NCI-H2171 (cell line): ENCODE results near the gene ZFPL1.

Experiments used
- DNase-seq: peaks from one replicate; lab custom pipeline; 2025; lab: John Stamatoyannopoulos, UW

ZFPL1 gene

DNA sequence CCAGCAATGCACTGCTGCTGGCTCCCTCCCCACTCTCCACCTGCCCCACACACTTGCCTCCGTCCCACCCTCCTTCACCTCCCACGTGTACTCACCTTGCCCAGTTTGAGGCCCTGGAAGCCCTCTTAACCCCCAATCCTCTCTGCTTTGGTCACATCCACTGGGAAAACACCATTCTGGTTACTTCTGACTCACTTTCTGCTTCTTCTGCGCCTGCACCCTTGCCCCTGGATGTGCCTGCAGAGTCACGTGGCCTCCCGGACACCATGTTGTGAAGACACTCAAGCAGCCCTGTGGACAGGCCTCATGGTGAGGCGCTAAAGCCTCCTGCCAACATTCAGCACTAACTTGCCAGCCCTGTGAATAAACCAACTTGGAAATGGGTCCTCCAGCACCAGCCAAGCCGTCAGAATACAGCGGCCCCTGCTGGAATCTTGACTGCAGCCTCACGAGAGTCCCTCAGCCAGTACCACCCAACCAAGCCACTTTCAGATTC is 23.1 kb upstream of the ZFPL1 start:
- no peak for DNase-seq

GRCh38 chr11:65063532-65063931 is 20.5 kb upstream of the ZFPL1 start:
- DNase-seq: no peak

DNA sequence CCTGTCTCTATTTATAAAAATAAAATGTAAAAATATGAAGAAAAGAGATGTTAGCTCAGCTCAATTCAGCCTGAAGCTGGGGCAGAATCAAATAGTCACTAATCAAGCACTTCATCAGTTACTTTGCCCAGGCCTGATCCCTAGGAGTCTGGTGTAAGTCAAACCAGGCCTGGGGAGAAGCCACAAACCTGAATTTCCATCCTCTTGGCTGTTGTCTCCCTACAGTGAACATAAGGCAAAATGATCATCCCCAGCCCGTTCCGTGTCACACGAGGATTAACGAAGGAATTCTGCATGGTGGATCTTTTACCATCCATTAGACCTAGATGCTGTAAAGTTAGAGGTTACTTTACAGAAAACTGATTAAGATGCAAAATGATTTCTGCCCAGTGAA is 19.2 kb upstream of the ZFPL1 start:
- DNase-seq: no peak

GRCh38 chr11:65065851-65066250 is 18.2 kb upstream of the ZFPL1 start:
- DNase-seq: no peak

GRCh38 chr11:65066315-65066714 is 17.7 kb upstream of the ZFPL1 start:
- no peak for DNase-seq

DNA sequence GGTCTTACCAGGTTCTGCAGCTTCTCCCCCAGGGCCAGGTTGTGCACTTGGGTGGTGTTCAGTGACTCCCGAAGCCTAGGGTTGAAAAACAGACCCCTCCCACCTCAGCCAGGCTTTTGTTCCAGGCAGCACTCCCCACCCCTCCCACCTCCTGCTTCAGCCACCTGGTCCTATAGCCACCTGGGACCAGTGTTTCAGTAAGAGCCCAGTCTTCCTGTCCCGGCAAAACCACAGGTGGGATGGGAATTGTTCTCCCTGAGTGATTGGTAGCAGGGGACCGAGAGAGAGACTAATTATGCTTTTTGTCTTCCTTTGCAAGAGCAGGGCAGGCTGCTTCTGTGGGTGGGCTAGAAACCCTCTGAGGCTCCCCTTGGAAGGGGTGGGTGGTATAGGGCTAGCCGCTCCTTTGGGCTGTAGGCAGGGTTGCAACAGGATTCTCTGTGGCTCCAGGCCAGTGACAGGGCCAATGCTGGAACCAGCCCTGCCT is 17.2 kb upstream of the ZFPL1 start:
- DNase-seq: peak; percentile 93

DNA sequence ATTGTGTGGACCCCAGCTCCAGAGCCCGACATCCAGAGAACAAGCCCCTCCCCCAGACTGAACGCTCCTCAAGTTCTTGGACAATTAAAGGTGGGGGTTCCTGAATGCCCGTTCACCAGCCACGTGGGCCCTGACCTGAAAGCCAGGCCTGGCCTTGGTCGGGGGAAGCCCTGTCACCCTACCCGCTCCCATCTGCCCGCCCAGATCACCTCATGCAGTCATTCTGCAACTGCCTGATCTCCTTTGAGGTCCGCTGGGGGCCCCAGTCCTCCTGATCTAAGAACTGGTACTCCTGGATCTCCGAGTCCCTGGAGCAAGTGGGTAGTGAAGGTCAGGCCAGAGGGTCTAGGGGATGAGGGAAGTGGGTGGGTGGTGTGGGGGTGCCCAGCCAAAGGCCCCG is 16.6 kb upstream of the ZFPL1 start:
- DNase-seq: no peak

- no peak for DNase-seq
Observed at GRCh38 chr11:65069217-65069616, 14.8 kb upstream of the ZFPL1 start.

GRCh38 chr11:65071907-65072630 is 12.0 kb upstream of the ZFPL1 start:
- DNase-seq: no peak

GRCh38 chr11:65072631-65072966 is 11.4 kb upstream of the ZFPL1 start:
- DNase-seq: no peak

DNA sequence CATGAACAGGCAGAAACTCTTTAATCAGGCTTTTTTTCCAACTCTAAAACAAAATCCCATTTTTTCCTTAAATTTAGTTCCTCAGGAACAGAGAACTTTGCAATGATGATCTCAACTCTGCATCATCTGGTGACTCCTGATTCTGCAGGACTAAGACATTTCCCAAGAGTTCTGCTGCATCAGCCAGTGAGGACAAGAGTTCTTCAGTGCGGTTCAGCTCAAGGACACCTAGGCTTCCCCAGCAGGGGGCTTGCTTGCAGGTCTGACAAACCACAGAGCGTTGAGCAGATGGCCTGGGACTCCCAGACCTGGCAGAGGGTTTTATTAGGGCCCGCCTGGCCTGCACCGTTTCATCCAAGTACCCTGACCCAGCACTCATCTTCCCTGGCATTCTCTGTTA is 6.6 kb upstream of the ZFPL1 start:
- peak; percentile 35 for DNase-seq

DNA sequence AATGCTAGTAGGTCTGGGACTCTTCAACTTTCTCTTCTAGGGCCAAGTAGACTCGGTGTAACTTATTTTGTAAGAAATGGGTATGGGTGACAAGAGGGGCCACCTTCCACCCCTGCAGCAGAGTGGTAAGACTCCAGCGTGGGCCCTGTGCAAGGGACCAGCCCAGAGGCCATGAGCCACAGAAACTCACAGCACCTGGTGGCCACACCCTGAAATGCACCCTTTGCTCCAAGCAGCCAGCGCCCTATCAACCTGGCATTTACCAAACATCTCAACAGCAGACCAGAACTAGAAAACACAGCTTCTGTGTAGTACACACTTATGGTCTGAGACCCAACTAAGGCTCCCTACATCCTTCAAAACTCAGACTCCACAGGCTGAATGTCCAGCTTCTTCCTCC is 5.9 kb upstream of the ZFPL1 start:
- DNase-seq: no peak

DNA sequence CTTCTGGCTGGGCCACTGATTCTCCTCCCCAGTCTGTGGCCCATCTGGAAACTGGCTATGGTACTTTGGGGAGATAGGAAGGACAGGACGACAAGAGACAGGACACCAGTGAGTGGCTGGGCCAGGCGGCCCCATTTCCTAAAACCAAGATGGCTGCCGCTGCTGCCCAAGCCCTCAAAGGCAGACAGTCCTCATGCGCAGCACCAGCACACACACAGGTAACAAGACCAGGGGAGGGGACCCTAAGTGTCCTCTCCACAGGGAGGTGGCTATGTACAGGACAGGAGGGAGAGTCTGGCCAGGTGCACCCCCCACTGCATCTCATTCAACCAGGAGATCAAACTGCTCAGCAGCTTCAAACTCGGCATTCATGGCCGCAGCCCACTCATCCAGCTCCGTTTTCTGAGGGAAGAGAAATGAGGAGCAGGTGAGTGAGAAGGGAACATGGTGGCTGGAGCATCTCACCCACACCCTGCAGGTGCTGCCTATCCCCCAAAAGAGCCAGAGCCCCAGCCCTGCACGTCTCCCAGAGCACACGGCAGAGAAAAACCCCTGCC is 5.2 kb upstream of the ZFPL1 start:
- DNase-seq: no peak

DNA sequence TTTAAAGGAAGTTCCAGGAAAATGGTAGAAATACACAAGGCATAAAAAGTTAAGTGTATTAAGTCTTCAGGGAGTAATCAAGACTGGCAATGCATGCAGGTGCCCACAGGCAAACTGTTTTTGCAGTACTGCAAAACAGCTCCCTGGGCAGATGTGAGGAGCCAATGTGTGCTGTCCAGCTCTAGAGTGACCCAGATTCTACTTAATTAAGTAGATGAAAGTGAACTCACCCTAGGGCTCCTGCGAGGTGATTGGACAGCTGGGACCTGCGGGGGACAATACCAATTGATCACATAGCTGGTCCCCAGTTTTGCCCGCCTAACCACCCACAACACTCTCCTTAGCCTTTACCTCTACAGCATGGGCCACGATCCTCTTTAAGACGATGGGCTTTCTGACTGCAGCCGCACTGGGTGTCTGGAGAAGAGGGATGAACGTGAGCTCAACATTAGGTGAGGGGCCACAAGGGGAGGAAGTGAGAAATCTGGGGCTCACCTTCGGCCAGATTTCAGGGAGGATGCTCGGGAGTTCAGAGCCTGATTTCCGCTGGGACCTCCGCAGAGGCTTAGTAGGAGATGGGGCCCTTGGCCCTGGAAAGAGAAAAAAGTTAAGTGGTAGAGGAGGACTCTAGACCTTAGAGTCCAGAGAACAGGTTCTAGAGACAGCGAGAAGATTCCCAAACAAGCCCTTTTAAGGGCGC is 738 bp upstream of the ZFPL1 start:
- no peak for DNase-seq

DNA sequence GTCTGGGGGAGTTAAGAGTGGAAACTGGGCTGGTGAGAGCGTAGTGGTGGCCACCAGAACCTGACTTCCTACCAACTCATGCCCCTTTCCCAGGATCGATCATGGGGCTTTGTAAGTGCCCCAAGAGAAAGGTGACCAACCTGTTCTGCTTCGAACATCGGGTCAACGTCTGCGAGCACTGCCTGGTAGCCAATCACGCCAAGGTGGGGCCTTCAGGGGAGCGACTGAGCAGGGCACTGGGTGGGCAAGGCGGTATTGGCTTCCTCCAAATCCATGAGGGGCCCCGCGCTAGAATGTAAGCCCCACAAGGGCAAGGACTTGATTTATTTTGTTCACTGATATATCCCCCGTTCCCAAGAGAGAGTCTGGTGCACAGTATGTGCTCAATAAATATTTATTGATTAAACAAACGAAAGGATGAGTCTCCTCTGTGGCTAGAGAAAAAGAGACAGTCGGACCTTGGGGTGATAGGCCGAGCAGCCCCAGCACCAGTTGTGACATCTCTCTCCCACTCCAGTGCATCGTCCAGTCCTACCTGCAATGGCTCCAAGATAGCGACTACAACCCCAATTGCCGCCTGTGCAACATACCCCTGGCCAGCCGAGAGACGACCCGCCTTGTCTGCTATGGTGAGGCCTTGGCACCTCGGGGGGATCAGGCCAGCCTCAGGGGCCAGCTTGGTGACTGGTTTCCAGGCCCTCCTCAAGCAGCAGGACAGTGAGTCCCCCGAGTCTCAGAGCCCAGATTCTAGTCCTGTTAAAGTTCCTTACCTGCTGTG is 765 bp downstream of the ZFPL1 start:
- DNase-seq: no peak

DNA sequence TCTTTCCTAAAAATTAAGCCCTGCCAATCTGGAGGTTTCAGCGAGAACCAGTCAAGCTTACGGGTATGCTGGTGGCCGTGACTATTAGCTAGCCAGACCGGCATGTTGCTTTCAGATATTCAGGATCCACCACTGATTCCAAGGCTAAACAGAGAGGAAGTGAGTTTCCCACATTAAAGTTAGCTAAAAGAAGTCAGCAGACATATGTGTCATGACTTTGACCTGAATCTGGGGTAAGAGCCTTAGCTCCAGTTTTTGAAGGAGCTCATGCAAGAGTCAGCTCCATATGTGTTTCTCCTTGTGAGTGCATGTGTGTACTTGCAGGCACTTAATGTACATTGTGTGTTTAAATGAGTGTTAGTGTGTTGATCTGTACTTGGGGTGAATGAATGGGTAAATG is 1.4 kb downstream of the ZFPL1 start:
- no peak for DNase-seq

DNA sequence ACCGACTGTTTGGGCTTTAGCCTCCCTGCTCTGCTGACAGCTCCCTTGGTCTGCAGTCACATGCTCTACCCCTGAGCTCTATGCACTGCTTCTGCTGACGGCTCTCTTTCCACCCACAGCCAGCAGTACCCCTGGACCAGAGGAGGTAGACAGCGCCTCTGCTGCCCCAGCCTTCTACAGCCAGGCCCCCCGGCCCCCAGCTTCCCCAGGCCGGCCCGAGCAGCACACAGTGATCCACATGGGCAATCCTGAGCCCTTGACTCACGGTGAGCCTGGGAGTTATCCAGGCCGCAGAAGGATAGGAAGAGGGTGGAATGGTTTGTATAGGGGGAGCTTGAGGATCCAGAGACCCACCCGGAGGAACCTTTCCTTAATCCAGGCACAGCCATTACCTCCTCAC is 2.8 kb downstream of the ZFPL1 start:
- DNase-seq: no peak

DNA sequence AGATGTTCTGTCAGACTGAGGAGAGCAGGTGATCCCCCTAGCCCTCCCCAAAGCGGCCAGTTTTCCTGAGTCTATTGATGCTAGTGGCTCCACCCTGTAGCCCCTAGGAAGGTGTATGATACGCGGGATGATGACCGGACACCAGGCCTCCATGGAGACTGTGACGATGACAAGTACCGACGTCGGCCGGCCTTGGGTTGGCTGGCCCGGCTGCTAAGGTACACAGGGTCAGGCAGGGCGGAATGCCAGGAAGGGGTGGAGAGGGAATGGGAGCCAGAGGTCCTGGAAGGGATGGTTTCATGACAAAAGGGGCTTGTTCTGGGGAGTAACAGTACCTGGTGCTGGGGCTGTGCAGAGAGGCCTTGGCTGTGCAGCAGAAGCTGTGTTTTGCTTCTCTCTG is 3.2 kb downstream of the ZFPL1 start:
- no peak for DNase-seq

- no peak for DNase-seq
Observed at GRCh38 chr11:65087827-65088226, 3.8 kb downstream of the ZFPL1 start.

GRCh38 chr11:65089621-65090020 is 5.6 kb downstream of the ZFPL1 start:
- DNase-seq: no peak

DNA sequence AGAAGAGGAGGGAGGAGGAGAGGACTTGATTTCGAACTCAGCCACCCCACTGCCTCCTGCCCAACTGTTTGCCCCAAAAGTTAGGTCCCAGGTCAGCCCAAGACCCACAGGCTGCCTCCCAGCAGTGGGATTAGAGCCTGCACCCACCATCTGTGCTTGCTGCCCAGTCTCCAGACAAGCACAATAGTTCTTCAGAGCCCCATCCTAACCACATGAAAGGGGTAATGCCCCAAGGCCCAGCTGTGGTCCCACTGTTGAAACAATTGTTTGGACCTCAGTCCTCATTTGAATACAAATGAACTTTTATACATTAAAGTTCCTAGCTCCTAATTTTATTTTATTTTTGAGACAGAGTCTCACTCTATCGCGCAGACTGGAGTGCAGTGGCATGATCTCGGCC is 6.6 kb downstream of the ZFPL1 start:
- no peak for DNase-seq

GRCh38 chr11:65095427-65095826 is 11.4 kb downstream of the ZFPL1 start:
- DNase-seq: no peak
